Adipose tissue (tissue), 3 donors: ENCODE data around the gene BTN3A1. TPM values are rescaled to one million over a fixed set of nuclear protein-coding genes. Genes with fewer than 3 reads are reported as not detected.
A peak's percentile ranks its signal among the peaks of the same experiment; 100 is the strongest.
"Not testable (repeated sequence)": the region's sequence is repeated elsewhere in the genome, so short reads cannot be mapped to it uniquely, and the experiment has no call there.

Experiments used
- H3K27ac ChIP-seq: one replicate; pipeline ENCODE4 v1.5.1; 2013; ENCODE audit warnings: low read depth, low read length
- WGBS, 3 donors: extraction: QIAGEN DNeasy Blood & Tissue Kit; methylation state at CpG; one replicate each; pipeline ENCODE4 v1.1.7; 2013; 5-methylcytosine and 5-hydroxymethylcytosine counted together
- polyA plus RNA-seq, 3 donors: library from polyadenylated mRNA; stranded (reverse); fragments of 200-250 nt; gene quantifications; one replicate each; pipeline ENCODE4 v1.2.3, GENCODE V29; 2013
- donor health status: healthy with polysubstance abuse.
- donor health status: Bipolar disorder and iron deficiency.
- donor health status: healthy.

BTN3A1 gene
- polyA plus RNA-seq, 3 donors: 9.8 to 12.8 (median 12.8) TPM

GRCh38 chr6:26457806-26458688, 56.0 kb downstream of the BTN3A1 start, which contains the start of gene BTN2A1:
BTN2A1 (plus strand) TSS chr6:26457955; CDS start chr6:26458637, 682 bp downstream.
- H3K27ac ChIP-seq: peak within 1 kb of the TSS; percentile 42
- whole genome bisulfite sequencing, 3 donors: 0% methylated on average over 31 of the region's 31 CpGs

GRCh38 chr6:26459023-26459810, 57.1 kb downstream of the BTN3A1 start:
- no peak overlapping the region for H3K27ac ChIP-seq
- WGBS, 3 donors: 83 to 85% (median 84%) methylated on average over 16 of the region's 16 CpGs

GRCh38 chr6:26461353-26461752, 59.3 kb downstream of the BTN3A1 start:
- WGBS, 3 donors: 69 to 72% (median 69%) methylated on average over 5 of the region's 5 CpGs
- H3K27ac ChIP-seq: not testable (repeated sequence)

- no peak overlapping the region for H3K27ac ChIP-seq
- 91 to 94% (median 93%) methylated on average over 4 of the region's 4 CpGs for WGBS, 3 donors
Observed at GRCh38 chr6:26464014-26464413, 61.9 kb downstream of the BTN3A1 start.

GRCh38 chr6:26464416-26465131, 62.5 kb downstream of the BTN3A1 start:
- H3K27ac ChIP-seq: no peak overlapping the region
- 95 to 99% (median 98%) methylated on average over 7 of the region's 7 CpGs for WGBS, 3 donors

Other genes starting within 250 kb of the BTN3A1 start
- gene BTN3A2, start 37.1 kb upstream of the BTN3A1 start, polyA plus RNA-seq: 10 to 100 TPM; 13.0 to 22.0 (median 15.6) TPM
- 1 to 10 TPM; 2.4 to 4.5 (median 4.2) TPM for gene BTN2A2, start 19.2 kb upstream of the BTN3A1 start, polyA plus RNA-seq
- 10 to 100 TPM in 2 of 3 donors, 1 to 10 TPM in 1; 7.2 to 13.2 (median 10.1) TPM for gene BTN3A3, start 38.2 kb downstream of the BTN3A1 start, polyA plus RNA-seq
- gene BTN2A1, start 55.7 kb downstream of the BTN3A1 start, polyA plus RNA-seq: 10 to 100 TPM in 1 of 3 donors, 1 to 10 TPM in 2; 7.9 to 13.3 (median 9.8) TPM
- gene BTN1A1, start 98.0 kb downstream of the BTN3A1 start, polyA plus RNA-seq: not detected
- gene HMGN4, start 136.1 kb downstream of the BTN3A1 start, polyA plus RNA-seq: 10 to 100 TPM; 21.4 to 49.5 (median 38.5) TPM
- gene ABT1, start 194.7 kb downstream of the BTN3A1 start, polyA plus RNA-seq: 10 to 100 TPM in 2 of 3 donors, 1 to 10 TPM in 1; 8.1 to 16.3 (median 11.8) TPM